NCI-H510A (cell line): Measurements from ENCODE around the gene GPANK1.
A peak's percentile ranks its signal among the peaks of the same experiment; 100 is the strongest.
"Not testable (repeated sequence)": the region's sequence is repeated elsewhere in the genome, so short reads cannot be mapped to it uniquely, and the experiment has no call there.

ENCODE experiments used
- DNase-seq: peaks from one replicate; lab custom pipeline; 2025; lab: John Stamatoyannopoulos, UW

Gene GPANK1

GRCh38 chr6:31664790-31665500, at the start of gene GPANK1:
Gene GPANK1 (minus strand): TSS chr6:31664997. CDS start chr6:31664478, 519 bp downstream.
- peak; percentile 90 for DNase-seq

- no peak for DNase-seq
Measured at GRCh38 chr6:31713991-31714684, 49.3 kb upstream of the GPANK1 start.

GRCh38 chr6:31713465-31713864, 48.7 kb upstream of the GPANK1 start:
- no peak for DNase-seq

GRCh38 chr6:31712296-31712695, 47.5 kb upstream of the GPANK1 start:
- no peak for DNase-seq

- no peak for DNase-seq
Measured at GRCh38 chr6:31711233-31711632, 46.4 kb upstream of the GPANK1 start.

GRCh38 chr6:31710523-31711219, 45.9 kb upstream of the GPANK1 start:
- DNase-seq = no peak

GRCh38 chr6:31709157-31709556, 44.4 kb upstream of the GPANK1 start:
- not testable (repeated sequence) for DNase-seq

- no peak for DNase-seq
Measured at GRCh38 chr6:31708224-31708623, 43.4 kb upstream of the GPANK1 start.

- no peak for DNase-seq
Measured at GRCh38 chr6:31707701-31708100, 42.9 kb upstream of the GPANK1 start.

GRCh38 chr6:31706599-31706998, 41.8 kb upstream of the GPANK1 start, which contains the start of gene LY6G6F:
Gene LY6G6F (plus strand): TSS chr6:31706866. CDS start chr6:31706907, 41 bp downstream.
- DNase-seq = no peak

- DNase-seq = no peak
Measured at GRCh38 chr6:31705931-31706330, 41.1 kb upstream of the GPANK1 start.

GRCh38 chr6:31702819-31703716, 38.3 kb upstream of the GPANK1 start, which contains the start of gene ABHD16A:
Gene ABHD16A (minus strand): TSS chr6:31703324. CDS start chr6:31703281, 43 bp downstream.
- DNase-seq = peak; percentile 99

- no peak for DNase-seq
Measured at GRCh38 chr6:31702405-31702818, 37.6 kb upstream of the GPANK1 start.

GRCh38 chr6:31701666-31702404, 37.0 kb upstream of the GPANK1 start:
- DNase-seq = no peak

GRCh38 chr6:31700740-31701401, 36.1 kb upstream of the GPANK1 start:
- no peak for DNase-seq

GRCh38 chr6:31697555-31697954, 32.8 kb upstream of the GPANK1 start:
- no peak for DNase-seq

- no peak for DNase-seq
Measured at GRCh38 chr6:31693535-31693934, 28.7 kb upstream of the GPANK1 start.

GRCh38 chr6:31692886-31693285, 28.1 kb upstream of the GPANK1 start:
- DNase-seq = no peak

GRCh38 chr6:31692353-31692752, 27.6 kb upstream of the GPANK1 start:
- DNase-seq = no peak

- no peak for DNase-seq
Measured at GRCh38 chr6:31691564-31692108, 26.8 kb upstream of the GPANK1 start.
